Body of pancreas (tissue), 4 donors: ENCODE measurements around the gene MS4A6E. TPM values are rescaled to one million over a fixed set of nuclear protein-coding genes. Genes with fewer than 3 reads are reported as not detected.
"Not testable (repeated sequence)": the region's sequence is repeated elsewhere in the genome, so short reads cannot be mapped to it uniquely, and the experiment has no call there.

Experiments
- ATAC-seq: fragments of 150-250 bp; one replicate; pipeline ENCODE4 v1.9.1; 2016
- DNase-seq, 4 donors: peaks; one replicate each; pipeline ENCODE4 v3.0.0-alpha.2; 2019
- H3K27ac ChIP-seq, 4 donors: fragments of 200-600 bp; sonication (generic); 1 replicate in 3 of 4; 2 replicates in 1 of 4; pipeline versions ENCODE4 v1.5.1 to v1.6.1; 2016 to 2019; ENCODE audit warnings: mild to moderate bottlenecking in 1 of 4, mixed read lengths in 1 of 4, moderate library complexity in 1 of 4
- H3K27me3 ChIP-seq, 2 donors: fragments of 200-600 bp; sonication (generic); one replicate each; pipeline ENCODE4 v1.6.0; 2016; ENCODE audit warnings: mild to moderate bottlenecking in 1 of 2
- H3K36me3 ChIP-seq, 2 donors: fragments of 200-600 bp; sonication (generic); replicated peaks in 1 of 2; 2 replicates each; pipeline ENCODE4 v1.5.1; 2016; ENCODE audit warnings: low read depth in 2 of 2; ENCODE audit not compliant: insufficient read depth in 1 of 2
- H3K4me1 ChIP-seq: fragments of 200-600 bp; sonication (generic); one replicate; pipeline ENCODE4 v1.6.0; 2016
- H3K4me3 ChIP-seq, 2 donors: fragments of 200-600 bp; sonication (generic); 1 replicate in 1 of 2; 2 replicates in 1 of 2; pipeline ENCODE4 v1.5.1; 2016 to 2019
- H3K9me3 ChIP-seq, 3 donors: fragments of 200-600 bp; sonication (generic); 1 replicate in 2 of 3; 2 replicates in 1 of 3; pipeline ENCODE4 v1.5.1; 2016
- POLR2A ChIP-seq, 3 donors: fragments of 450-650 bp; IDR thresholded peaks; one replicate each; pipeline ENCODE4 v1.6.1; 2016; ENCODE audit warnings: antibody characterized with exemption in 3 of 3, mild to moderate bottlenecking in 2 of 3
- WGBS, 2 donors: methylation state at CpG; one replicate each; pipeline ENCODE4 v1.1.5; 2017; 5-methylcytosine and 5-hydroxymethylcytosine counted together
- intact Hi-C: fragments of 100-400 bp; cut with DNase I; formaldehyde crosslinking; loops from one replicate; pipeline ENCODE4 v1.15.1; 2023
- total RNA-seq, 2 donors: library from RNA; depleted of rRNA; stranded (reverse); fragments of >200 nt; gene quantifications; one replicate each; pipeline ENCODE4 v1.1.0, GENCODE V29; 2016
- TF ChIP-seq, protein P1 (sequence below), 7 experiments: fragments of 450-650 bp in 4 of 7; fragments of 200-600 bp in 3 of 7; sonication (generic) in 3 of 7; IDR thresholded peaks; one replicate each; pipeline ENCODE4 v1.5.1; 2016 to 2019; ENCODE audit warnings: antibody characterized with exemption in 7 of 7

The MS4A6E gene
- not detected for total RNA-seq

GRCh38 chr11:60326955-60327354 lies at the start of gene MS4A6E:
Gene MS4A6E (plus strand): TSS chr11:60327255. CDS start chr11:60334896, 7,641 bp downstream.
- WGBS, 2 donors: 57 to 68% methylated on average over 1 of the region's 1 CpG
- no peaks in the 10 kb centered on the region for H3K27me3 ChIP-seq
- H3K27ac ChIP-seq: no peak within 1 kb of the TSS
- peaks cover 0 to 7% (median 0%) of the 10 kb centered on the region in 3 donors for H3K9me3 ChIP-seq
- no peaks in the 10 kb centered on the region for H3K36me3 ChIP-seq
- H3K4me3 ChIP-seq: no peak within 1 kb of the TSS
- intact Hi-C loops: no loop called here
- no peaks in the 10 kb centered on the region for H3K4me1 ChIP-seq
- TF ChIP-seq, protein P1, sequence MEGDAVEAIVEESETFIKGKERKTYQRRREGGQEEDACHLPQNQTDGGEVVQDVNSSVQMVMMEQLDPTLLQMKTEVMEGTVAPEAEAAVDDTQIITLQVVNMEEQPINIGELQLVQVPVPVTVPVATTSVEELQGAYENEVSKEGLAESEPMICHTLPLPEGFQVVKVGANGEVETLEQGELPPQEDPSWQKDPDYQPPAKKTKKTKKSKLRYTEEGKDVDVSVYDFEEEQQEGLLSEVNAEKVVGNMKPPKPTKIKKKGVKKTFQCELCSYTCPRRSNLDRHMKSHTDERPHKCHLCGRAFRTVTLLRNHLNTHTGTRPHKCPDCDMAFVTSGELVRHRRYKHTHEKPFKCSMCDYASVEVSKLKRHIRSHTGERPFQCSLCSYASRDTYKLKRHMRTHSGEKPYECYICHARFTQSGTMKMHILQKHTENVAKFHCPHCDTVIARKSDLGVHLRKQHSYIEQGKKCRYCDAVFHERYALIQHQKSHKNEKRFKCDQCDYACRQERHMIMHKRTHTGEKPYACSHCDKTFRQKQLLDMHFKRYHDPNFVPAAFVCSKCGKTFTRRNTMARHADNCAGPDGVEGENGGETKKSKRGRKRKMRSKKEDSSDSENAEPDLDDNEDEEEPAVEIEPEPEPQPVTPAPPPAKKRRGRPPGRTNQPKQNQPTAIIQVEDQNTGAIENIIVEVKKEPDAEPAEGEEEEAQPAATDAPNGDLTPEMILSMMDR (IDR thresholded peaks at IDR 0.05): no peak
- TF ChIP-seq POLR2A (IDR thresholded peaks at IDR 0.05): no peak
- DNase-seq (no peak), ATAC-seq (no peak)

GRCh38 chr11:60280412-60280811 lies 46.6 kb upstream of the MS4A6E start, which contains the start of gene MS4A4A:
Gene MS4A4A (plus strand): TSS chr11:60280666. CDS start chr11:60280676, 10 bp downstream.
- Histone ChIP-seq H3K9me3 (no peaks in the 10 kb centered on the region), H3K4me1 (no peaks in the 10 kb centered on the region), H3K27ac (peak within 1 kb of the TSS in 1 of 4 donors; percentile 58), H3K27me3 (no peaks in the 10 kb centered on the region), H3K36me3 (no peaks in the 10 kb centered on the region), H3K4me3 (no peak within 1 kb of the TSS)
- intact Hi-C loops: no loop called here
- 80 to 83% methylated on average over 3 of the region's 3 CpGs for WGBS, 2 donors
- ATAC-seq (no peak), DNase-seq (peak in 2 of 4 donors; percentile 14 to 60)
- TF ChIP-seq, protein P1 (IDR thresholded peaks at IDR 0.05): no peak
- peak in 1 of 3 donors; percentile 58 for TF ChIP-seq POLR2A (IDR thresholded peaks at IDR 0.05)

- ATAC-seq (no peak), DNase-seq (no peak)
- Histone ChIP-seq H3K27me3 (no peaks in the 10 kb centered on the region), H3K4me3 (no peak overlapping the region), H3K27ac (peak overlapping the region in 1 of 4 donors; percentile 58), H3K4me1 (no peaks in the 10 kb centered on the region), H3K9me3 (no peaks in the 10 kb centered on the region), H3K36me3 (no peaks in the 10 kb centered on the region)
- TF ChIP-seq, protein P1 (IDR thresholded peaks at IDR 0.05): no peak
- TF ChIP-seq POLR2A (IDR thresholded peaks at IDR 0.05): no peak
- intact Hi-C loops: no loop called here
- 36 to 43% methylated on average over 2 of the region's 2 CpGs for WGBS, 2 donors
Observed at GRCh38 chr11:60281485-60281884, 45.6 kb upstream of the MS4A6E start.

- H3K4me3 ChIP-seq: no peak overlapping the region
- H3K27me3 ChIP-seq: no peaks in the 10 kb centered on the region
- ATAC-seq (no peak), DNase-seq (no peak)
- peak overlapping the region in 1 of 4 donors; percentile 31 for H3K27ac ChIP-seq
- intact Hi-C loops: no loop called here
- H3K36me3 ChIP-seq: no peaks in the 10 kb centered on the region
- H3K9me3 ChIP-seq: no peaks in the 10 kb centered on the region
- TF ChIP-seq, protein P1 (IDR thresholded peaks at IDR 0.05): no peak
- no peak for TF ChIP-seq POLR2A (IDR thresholded peaks at IDR 0.05)
- H3K4me1 ChIP-seq: no peaks in the 10 kb centered on the region
- 76 to 77% methylated on average over 2 of the region's 2 CpGs for WGBS, 2 donors
Observed at GRCh38 chr11:60282286-60282685, 44.8 kb upstream of the MS4A6E start.

DNA sequence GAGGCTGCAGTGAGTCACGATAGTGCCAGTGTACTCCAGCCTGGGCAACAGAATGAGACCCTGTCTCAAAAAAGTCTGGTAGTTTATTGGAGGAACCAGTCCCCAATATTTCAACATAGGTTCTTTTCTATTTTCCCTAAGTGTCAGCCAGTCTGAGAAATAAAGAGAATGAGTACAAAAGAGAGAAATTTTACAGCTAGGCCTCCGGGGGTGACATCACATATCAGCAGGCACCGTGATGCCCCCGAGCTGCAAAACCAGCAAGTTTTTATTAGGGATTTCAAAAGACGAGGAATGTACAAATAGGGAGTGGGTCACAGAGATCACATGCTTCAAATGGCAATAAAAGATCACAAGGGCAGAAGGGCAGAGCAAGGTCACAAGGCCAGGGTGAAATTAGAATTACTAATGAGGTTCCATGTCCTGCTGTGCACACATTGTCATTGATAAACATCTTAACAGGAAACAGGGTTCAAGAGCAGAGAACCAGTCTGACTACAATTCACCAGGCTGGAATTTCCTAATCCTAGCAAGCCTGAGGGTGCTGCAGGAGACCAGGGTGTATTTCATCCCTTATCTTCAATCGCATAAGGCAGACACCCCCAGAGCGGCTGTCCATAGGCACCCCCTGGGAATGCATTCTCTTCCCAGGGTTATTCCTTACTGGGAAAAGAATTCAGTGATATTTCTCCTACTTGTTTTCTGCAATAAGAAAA lies 41.5 kb upstream of the MS4A6E start:
- not testable (repeated sequence) for H3K27ac ChIP-seq

More for the DNA sequence above, 41.5 kb upstream of the MS4A6E start:
- H3K36me3 ChIP-seq, H3K4me3 ChIP-seq, H3K27me3 ChIP-seq, ATAC-seq, DNase-seq, H3K4me1 ChIP-seq, H3K9me3 ChIP-seq, intact Hi-C loops: not testable (repeated sequence)
- 52 to 71% methylated on average over 7 of the region's 7 CpGs for WGBS, 2 donors
